Activated CD8-positive, alpha-beta memory T cell treated with anti-CD3 and anti-CD28 coated beads, Interleukin-2, amount 50 U/mL, for 48 hours (primary cell): ENCODE results near the gene DHRSX.
"Not testable (repeated sequence)": the region's sequence is repeated elsewhere in the genome, so short reads cannot be mapped to it uniquely, and the experiment has no call there.

ENCODE experiments used
- DNase-seq: peaks from one replicate; pipeline ENCODE4 v3.0.0-alpha.2; 2020

Gene DHRSX

DNA sequence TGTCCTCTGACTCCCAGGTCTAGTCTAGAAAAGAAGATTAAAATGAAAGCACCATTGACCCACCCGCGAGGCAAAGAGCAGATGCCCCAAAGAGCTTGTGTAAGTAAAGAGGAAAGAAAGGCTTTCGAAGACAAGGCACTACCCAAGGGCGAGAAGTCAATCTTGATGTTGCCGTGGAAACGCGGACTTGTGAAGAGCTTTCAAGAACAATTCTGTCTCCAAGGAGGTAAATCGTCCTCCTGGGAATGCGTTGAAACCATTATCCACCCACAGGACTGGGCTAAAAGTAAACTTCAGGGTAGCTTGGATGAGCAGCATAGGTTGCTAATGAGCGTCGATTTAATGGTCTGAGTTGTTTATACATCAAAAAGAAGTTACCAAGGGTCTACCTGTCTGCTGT, 189.3 kb downstream of the DHRSX start:
- DNase-seq: no peak

DNA sequence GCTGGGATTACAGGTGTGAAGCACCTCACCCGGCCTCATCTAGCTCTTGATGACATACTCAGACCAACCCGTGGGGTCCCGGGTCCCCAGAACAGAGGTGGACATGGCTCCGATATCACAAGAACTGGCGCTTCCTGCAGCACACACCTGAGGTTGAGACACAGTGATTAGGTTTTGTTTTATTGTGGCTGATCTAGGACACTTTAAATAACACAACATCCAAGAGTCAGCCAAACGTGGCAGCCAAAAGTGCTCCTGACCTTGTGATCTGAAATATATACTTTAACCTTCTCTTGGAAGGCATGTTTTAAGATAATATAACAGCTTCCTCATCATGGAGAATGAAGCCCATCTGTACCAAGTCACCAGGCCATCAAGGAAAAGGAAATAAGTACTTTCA, 198.9 kb downstream of the DHRSX start:
- no peak for DNase-seq

DNA sequence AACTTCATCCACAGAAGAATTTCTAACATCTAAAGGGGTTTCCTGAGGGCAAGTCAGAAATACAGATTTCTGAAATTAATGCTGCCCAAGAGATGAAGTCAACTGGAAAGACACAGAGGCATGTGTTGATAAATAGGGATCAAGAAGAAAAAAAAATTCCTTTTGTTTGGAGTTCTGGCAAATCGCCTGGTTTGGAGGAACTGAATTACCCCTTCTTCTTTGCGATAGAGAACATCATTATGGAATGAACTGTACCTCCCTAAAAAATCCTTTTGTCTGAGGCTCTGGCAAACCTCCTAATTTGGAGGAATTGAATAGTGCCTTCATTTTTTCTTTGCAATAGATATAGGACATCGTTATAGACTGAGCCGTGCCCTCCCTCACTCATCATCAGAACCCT, 200.9 kb downstream of the DHRSX start:
- DNase-seq: no peak

DNA sequence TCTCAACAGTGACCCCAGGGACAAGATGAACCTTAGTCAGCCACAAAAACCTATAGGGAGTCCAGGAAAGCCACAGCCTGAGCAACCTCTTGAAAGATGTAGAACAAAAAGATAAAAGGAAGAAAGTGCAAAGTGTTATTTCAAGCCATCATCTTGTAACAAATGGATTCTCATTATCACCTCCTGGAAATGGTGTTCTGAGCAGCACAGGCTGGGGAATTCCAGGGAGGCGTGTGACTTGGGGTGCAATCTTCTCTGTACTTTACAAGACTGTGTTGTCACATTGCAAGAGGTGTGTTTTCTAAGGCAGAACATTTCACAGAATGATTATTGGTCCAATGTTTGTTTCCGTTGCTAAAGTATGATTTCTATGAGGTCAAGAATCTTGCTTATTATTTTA, 214.0 kb downstream of the DHRSX start:
- DNase-seq: no peak

DNA sequence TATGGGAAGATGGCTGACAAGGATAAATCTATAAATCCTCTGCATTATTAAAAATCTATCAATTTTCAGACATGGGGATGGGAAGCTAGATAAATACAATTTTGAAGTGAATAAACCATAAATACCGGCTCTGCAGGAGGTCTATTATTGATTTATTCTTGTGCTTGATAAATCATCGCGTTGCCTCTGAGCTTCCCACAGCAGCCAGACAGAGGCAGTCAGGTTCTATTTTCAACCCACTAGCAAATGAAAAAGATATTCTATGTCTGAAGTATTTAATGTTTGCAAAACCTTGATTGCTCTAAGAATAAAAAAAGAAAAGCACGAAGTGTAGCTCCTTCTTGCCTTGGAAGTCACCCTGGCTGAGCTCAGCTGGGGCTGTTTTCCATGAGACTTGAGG, 216.2 kb downstream of the DHRSX start:
- no peak for DNase-seq

DNA sequence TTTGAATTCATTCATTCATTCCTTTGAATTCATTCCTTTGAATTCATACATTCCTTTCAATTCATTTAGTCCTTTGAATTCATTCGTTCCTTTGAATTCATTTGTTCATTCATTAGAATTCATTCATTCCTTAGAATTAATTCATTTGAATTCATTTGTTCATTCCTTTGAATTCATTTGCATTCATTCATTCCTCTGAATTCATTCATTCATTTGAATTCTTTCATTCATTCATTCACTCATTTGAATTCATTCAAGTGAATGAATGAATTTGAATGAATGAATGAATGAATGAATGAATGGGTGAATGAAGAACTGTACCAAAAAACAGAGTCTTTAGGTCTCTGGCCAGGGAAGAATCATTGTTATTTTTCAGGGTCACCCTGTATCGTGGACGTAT, 216.6 kb downstream of the DHRSX start:
- DNase-seq: no peak

DNA sequence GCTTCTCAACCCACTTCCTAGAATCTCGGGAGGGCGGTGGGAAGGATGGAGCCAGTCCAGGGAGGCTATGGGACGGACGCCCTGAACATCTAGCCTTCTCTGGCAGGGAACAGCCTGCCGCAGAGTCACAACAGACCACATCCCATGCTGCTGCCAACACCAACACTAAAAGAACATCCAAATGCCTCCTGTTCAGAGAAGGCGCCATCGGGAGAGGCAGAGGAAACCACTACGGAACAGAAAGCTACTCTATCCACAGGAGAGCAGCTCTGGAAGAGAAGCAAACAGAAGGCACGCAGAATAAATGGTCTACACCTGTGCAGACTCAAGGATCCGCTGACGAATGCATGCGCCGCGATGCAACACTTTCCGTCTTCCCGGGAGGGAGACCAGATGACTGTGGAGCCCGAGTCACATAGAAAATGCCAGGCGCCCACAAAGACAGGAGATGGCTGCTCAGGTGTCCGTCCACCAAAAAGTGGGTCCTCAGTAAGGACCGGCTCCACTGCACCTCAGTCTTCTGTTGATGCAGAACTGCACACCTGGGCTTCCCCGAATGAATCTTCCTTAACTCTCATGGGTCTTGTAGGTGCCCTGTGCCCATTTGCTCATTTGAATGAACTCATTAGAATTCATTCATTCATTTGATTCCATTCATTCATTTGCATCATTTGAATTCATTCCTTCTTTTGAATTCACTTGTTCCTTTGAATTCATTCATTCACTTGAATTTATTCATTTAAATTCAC, 217.5 kb downstream of the DHRSX start:
- DNase-seq: no peak

DNA sequence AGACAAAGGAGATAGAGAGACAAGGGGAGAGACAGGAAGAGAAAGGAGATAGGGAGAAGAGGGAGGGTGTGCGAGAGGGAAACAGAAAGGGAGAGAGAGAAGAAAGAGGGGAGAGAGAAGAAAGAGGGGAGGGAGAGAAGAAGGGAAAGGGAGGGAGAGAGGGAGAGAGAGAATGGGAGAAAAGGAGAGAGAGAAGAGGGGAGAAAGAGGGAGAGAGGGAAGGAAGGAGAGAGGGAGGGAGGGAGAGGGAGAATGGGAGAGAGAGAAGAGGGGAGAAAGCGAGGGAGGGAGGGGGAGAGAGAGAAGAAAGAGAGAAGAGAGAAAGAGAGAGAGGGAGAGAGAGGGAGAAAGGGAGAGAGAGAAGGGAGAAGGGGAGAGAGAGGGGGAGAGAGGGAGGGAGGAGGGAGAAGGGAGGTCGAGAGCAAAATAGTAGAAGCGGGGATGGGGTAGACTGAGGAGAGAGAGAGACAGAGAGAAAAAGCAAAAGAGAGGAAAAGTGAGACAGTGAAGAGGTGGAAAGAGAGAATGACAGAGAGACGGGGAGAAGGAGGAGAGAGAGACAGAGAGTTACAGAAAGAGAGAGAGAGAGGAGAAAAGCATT, 218.2 kb downstream of the DHRSX start:
- DNase-seq: no peak

DNA sequence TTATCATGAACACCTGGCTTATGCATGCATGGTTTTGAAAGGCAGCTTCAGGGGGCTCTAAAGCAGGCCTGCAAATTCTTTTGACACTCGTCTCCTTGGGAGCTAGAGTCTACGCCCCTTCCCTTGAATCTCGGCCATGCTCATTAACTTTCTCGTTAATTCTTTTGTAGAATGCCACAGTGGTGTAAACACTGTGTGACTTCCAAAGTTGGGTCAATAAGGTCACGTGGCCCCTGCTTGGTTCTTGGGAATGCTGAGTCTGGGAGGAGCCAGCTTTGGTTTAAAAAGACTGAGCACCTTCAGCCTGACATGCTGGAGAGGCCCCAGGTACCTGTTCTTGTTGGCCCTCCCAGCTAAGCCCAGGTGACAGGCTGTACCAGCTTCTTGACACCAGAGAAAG, 228.4 kb downstream of the DHRSX start:
- no peak for DNase-seq

DNA sequence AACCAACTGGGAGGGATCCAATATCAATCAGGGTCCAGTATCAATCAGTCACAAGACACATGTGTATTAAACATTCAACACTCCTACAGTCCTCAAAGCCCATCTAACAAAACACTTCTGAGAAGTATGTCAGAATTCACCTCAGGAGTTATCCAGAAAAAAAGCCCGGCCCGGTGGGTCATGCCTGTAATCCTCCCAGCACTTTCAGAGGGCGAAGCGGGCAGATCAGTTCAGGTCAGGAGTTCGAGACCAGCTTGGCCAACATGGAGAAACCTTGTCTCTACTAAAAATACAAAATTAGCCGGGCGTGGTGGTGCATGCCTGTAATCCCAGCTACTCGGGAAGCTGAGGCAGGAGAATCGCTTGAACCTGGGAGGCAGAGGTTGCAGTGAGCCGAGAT, 229.2 kb downstream of the DHRSX start:
- not testable (repeated sequence) for DNase-seq

DNA sequence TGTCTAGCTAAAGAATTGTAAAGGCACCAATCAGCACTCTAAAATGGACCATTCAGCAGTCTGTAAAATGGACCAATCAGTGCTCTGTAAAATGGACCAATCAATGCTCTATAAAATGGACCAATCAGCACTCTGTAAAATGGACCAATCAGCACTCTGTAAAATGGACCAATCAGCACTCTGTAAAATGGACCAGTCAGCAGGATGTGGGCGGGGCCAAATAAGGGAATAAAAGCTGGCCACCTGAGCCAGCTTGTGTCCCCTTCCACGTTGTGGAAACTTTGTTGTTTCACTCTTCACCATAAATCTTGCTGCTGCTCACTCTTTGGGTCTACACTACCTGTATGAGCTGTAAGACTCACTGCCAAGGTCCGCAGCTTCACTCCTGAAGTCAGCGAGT, 230.0 kb downstream of the DHRSX start:
- DNase-seq: not testable (repeated sequence)

DNA sequence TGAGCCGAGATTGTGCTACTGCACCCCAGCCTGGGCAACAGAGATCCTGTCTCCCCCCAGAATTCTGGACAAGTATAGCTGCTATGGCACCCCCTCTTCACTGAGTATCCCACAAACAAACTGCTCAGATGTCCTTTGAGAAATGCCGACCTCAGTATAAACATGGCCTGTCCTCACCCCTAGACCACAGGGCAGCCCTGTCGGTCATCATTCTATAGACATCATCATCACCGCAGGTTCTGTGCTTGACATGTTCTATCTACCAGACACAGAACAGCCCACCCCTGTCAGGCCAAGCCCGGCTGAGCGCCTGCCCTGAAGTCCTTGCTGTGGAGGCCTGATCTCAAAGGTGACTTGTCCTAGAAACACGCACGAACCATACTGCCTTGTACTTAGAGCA, 232.9 kb downstream of the DHRSX start:
- DNase-seq: no peak

DNA sequence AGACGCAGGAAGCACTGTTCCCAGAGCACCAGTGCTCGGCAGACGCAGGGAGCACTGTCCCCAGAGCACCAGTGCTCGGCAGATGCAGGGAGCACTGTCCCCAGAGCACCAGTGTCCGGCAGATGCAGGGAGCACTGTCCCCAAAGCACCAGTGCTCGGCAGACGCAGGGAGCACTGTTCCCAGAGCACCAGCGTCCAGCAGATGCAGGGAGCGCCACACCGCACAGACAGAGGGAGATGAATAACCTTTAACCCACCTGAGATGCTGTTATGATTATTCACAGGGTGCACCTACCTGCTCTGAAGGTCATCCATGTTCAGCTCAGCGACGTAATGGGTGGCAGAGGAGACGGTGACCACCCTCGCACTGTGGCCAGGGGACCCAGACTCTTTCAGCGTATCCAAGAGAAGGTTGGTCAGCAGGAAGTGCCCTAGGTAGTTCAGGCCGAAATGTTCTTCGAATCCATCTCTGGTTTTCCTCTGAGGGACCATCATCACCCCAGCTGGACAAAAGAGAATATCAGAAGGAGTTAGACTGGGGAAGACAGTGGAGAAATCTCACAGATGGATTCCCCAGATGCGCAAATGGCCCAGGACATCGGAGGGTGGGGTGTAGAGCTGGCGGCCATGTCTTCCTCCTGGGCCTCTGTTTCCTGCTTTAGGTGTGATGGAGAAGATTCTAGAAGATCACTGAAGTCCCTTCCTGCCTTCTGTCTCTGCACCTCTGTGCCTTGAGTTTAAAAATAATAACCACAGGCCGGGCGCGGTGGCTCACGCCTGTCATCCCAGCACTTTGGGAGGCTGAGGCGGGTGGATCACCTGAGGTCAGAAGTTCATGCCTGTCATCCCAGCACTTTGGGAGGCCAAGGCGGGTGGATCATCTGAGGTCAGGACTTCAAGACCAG, 234.1 kb downstream of the DHRSX start:
- no peak for DNase-seq

DNA sequence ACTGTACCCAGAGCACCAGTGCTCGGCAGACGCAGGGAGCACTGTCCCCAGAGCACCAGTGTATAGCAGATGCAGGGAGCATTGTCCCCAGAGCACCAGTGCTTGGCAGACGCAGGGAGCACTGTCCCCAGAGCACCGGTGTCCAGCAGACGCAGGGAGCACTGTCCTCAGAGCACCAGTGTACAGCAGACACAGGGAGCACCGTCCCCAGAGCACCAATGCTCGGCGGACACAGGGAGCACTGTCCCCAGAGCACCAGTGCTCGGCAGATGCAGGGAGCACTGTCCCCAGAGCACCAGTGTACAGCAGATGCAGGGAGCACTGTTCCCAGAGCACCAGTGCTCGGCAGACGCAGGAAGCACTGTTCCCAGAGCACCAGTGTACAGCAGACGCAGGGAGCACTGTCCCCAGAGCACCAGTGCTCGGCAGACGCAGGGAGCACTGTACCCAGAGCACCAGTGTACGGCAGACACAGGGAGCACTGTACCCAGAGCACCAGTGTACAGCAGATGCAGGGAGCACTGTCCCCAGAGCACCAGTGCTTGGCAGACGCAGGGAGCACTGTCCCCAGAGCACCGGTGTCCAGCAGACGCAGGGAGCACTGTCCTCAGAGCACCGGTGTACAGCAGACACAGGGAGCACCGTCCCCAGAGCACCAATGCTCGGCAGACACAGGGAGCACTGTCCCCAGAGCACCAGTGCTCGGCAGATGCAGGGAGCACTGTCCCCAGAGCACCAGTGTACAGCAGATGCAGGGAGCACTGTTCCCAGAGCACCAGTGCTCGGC, 234.9 kb downstream of the DHRSX start:
- not testable (repeated sequence) for DNase-seq

DNA sequence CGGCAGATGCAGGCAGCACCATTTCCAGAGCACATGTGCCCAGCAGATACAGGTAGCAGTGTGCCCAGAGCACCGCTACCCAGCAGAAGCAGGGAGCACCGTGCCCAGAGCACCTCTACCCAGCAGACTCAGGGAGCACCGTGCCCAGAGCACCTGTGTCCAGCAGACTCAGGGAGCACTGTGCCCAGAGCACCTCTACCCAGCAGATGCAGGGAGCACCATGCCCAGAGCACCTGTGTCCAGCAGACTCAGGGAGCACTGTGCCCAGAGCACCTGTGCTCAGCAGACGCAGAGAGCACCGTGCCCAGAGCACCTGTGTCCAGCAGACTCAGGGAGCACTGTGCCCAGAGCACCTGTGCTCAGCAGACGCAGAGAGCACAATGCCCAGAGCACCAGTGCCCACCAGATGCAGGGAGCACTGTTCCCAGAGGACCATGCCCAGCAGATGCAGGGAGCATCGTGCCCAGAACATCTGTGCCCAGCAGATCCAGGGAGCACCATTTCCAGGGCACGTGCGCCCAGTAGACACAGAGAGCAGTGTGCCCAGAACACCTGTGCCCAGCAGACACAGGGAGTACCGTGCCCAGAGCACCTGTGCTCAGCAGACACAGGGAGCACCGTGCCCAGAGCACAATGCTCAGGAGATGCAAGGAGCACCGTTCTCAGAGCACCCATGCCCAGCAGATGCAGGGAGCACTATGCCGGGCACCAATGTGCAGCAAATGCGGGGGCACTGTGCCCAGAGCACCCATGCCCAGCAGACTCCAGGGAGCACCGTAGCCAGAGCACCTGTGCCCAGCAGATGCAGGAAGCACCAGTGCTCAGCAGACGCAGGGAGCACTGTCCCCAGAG, 236.4 kb downstream of the DHRSX start:
- no peak for DNase-seq

DNA sequence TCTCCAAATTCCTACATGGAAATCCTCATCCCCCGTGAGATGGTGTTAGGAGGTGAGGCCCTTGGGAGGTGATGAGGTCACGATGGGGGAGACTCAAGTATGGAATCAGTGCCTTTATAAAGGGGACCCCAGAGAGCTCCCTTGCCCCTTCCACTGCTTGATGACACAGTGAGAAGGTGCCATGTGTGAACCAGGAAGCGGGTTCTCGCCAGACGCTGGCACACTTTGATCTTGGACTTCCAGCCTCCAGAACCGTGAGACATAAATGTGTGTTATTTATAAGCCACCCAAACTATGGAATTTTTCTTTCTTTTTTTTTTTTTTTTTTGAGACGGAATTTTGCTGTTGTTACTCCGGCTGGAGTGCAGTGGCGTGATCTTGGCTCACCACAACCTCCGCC, 237.6 kb downstream of the DHRSX start:
- no peak for DNase-seq

DNA sequence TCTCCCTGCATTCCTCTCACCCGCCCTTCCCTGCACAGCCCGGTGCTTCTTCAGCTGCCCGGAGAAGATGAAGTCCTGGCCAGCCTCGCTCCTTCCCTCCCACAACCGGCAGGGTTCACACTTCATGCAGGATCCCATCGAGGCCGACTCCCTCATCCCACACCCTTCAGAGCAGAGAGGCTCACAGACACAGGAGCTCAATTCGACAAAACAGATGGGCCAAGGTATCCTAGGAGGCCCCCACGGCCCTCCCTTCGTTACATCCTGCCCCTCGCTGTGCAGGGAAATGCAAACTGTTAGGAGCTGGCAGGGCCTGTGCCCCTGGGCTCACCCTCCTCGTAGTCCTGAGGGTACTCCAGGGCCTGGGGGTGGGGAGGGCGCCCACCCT, 238.1 kb downstream of the DHRSX start:
- no peak for DNase-seq

DNA sequence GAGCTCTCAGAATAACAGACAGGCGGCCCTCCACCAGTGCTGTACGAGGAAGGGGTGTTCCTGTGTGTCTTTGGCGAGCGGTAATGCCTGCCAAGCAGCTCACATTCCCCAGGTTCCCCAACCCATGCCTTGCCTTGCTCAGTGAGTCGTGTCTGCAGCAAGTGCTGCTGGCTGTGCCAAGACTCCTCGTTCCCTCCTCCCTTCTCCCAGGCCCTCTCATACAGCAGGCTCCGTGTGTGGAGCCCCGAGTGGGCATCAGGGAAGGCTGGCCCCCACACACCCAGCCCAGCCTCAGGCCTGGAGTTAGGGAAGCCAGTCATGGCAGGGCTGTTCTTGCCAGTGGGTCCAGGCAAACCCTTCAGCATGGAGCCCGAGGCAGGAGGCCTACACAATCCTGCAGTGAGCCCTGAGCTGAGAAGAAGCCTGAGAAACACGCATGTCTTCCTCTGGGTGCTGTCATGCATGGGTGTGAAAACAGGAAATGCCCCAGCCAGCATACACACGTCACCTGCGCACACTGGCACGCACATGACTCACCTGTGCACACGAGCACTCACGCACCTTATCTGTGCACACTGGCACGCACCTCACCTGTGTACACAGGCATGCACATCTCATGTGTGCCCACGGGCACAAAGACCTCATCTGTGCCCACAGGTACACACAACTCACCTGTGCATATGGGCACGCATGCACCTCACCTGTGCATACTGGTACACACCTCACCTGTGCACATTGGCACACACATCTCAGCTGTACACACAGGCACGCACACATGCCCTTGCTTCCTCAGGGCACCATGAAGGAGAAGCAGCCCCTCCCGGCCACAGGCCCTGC, 238.7 kb downstream of the DHRSX start:
- DNase-seq: no peak

DNA sequence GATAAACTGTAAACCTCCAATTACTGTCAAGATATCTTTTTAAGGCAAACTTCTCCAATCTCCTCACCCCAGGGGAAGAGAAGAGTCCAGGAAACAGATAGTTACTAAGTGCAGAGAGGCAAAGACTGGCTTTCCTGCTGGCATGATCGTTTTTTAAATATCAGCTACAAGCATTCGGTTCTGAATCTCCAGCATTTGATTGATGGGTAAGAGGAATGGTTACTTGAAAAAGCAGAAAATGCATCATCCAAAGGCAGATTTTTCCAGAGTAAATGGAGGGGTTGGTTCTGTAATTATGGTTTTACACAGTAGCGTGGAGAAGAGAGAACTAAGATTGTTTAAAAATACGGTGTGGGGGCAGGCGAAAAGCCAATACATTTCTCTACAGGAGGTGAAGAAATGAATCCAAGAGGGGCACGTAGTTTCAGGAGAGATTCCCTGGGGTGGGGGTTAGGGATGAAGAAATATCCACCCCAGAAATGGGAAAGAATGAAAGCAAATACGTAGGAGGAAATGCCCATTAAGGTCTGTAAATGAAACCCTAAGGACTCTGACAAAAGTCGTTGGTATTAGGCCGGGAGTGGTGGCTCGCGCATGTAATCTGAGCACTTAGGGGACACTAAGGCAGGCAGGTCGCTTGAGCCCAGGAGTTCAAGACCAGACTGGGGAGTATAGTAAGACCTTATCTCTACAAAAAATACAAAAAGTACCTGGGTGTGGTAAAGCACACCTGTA, 248.3 kb downstream of the DHRSX start:
- no peak for DNase-seq

DNA sequence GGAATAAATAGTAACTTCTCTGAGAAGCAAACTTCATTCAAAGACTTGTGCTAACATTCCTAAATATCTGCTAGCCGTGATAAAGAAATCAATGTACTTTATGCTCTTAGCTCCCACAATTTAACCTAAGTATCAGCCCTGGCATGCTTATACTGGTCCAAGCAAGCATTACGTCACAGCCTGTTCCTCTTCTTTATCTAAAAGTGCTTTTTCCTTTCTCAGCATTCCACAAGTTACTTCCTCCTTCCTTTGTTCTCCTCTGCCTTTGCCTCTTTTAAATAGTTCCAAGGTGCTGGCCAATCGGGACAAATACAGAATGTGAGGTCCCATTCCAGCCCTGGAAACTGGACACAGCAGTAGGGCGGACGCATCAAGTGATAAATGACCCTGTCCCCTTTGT, 249.6 kb downstream of the DHRSX start:
- DNase-seq: no peak
